T47D (cell line): ENCODE measurements around the gene C1orf21.

Source experiments
- DNase-seq, 2 experiments: peaks; one replicate each; pipeline versions ENCODE4 v3.0.0 to v3.0.0-alpha.2; 2011 to 2012; ENCODE audit warnings: low read depth in 1 of 2, low spot score in 1 of 2
- JUND ChIP-seq: IDR thresholded peaks from 2 replicates; pipeline ENCODE4 v1.6.1; 2012; ENCODE audit warnings: low read depth
- in situ Hi-C: cut with HindIII; loops from 2 replicates; pipeline ENCODE4 v1.10.0; 2016; ENCODE audit warnings: low sequenced_read_pairs, low pct_unique_long_range_greater_than_20kb

The C1orf21 gene

DNA sequence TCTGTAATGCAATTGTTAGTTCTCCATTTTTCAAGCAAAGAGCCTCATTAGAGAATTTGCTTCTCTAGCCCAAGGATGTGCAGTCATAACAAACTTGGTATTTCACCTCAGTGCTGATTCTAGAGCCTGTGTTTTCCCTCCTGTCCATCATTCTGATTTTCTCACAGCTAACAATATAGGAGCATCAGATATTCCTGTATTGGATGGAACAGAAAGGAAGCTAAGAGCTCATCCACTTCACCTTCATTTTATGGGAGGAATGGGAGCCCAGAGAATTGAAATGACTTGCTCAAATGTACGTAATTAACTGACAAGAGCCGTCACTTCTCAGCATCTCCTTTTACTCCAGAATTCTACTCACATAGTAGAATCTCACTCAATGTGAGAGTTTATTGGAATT, 271.2 kb downstream of the C1orf21 start:
- TF ChIP-seq JUND = no peak
- in situ Hi-C loops = no loop called here
- DNase-seq = no peak

DNA sequence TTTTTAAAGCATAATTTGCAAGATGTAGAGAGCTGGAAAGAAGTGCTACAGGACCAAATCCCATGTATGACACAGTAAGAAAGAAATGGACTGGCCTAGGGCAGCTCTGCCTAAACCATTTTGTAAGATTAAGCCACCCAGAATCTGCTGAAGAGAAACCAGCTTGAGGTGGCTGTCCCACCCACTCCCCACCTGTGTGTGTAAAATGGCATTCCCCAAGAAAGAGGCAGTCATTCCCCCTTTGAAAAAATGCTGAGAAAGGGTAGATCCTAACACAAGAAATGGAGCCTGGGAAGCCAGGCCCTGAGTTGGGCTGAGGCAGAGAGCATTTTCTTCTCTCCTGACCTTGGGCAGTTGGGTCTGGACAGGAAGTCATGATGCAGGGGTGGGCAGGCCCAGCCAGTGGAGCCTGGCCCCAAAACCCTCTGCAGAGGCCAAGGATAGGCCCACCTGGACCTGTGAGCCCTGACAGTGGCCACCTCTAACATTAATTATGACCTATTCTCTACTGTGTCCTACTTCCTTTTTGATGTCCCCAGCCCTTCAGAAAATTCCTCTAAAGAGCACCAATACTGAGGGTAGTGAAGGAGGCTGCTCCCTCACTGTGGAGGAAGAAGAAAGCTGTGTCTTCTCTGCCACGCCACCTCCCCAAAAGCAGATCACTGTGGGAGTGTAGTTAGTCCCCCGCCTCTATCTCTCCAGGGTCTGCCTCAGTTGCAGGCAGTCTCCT, 273.8 kb downstream of the C1orf21 start:
- DNase-seq = no peak
- in situ Hi-C loops = no loop called here
- TF ChIP-seq JUND = no peak

- DNase-seq = no peak
- in situ Hi-C loops = no loop called here
- no peak for TF ChIP-seq JUND
Observed at GRCh38 chr1:184661801-184662200, 275.0 kb downstream of the C1orf21 start.

GRCh38 chr1:184664042-184664660, 277.3 kb downstream of the C1orf21 start:
- DNase-seq = peak; percentile 75 to 78
- in situ Hi-C loops = no loop called here
- TF ChIP-seq JUND = no peak

DNA sequence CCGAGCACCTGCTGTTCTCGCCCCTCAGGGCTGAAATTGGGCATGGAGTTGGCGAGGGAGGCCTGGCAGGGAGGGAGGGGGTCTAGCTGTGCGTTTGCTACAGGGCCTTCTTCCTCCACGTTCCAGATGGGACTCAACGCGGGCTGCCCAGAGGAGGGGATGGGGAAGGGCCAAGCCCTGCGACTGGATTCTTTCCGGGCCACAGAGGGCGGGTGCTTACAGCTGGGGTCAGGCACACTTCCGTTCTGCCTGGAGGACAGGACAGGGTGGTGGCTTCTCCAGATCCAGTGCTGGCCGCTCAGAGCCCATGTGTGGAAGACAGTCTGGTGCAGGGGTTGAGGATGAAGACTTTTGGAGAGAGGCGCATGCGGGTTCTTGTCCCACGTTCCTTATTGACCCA, 277.8 kb downstream of the C1orf21 start:
- no peak for TF ChIP-seq JUND
- no peak for DNase-seq
- in situ Hi-C loops = no loop called here

DNA sequence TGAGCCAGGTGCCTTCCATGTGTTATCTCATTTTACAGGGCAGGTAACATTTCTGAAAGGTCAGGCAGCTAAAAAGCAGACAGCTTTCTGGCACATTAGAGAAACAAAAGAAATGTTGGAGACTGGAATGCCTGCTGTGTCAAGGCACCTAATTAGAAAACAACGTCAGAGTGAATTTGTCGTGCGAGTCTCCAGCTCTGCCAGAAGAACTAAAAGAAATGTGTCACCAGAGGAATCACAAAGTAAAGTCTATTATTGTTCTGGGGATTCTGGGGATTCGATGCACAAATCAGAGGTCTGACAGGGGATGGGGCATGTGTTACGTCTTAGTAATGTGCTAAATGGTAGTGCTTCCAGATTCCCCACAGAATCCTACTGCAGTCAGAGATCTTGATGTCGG, 278.5 kb downstream of the C1orf21 start:
- TF ChIP-seq JUND = no peak
- no peak for DNase-seq
- in situ Hi-C loops = no loop called here

DNA sequence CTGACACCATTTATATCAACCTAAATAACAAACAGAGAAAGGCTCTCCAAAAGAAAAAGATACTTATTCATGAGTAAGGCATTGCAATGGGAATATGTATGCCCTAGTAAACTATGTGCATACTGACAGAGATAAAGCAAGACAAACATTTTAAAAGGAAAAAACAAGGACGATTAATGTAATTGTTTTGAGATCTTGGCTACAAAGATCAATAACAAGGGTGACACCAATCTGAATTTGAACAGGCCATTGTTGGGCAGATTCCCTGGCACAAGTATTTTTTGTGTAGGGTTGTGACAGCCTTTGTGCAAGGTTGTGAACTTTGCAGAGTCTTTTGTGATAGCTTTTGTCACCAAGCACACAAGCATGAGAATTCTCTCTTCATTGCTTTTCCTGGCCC, 282.6 kb downstream of the C1orf21 start:
- in situ Hi-C loops = no loop called here
- TF ChIP-seq JUND = no peak
- DNase-seq = no peak

DNA sequence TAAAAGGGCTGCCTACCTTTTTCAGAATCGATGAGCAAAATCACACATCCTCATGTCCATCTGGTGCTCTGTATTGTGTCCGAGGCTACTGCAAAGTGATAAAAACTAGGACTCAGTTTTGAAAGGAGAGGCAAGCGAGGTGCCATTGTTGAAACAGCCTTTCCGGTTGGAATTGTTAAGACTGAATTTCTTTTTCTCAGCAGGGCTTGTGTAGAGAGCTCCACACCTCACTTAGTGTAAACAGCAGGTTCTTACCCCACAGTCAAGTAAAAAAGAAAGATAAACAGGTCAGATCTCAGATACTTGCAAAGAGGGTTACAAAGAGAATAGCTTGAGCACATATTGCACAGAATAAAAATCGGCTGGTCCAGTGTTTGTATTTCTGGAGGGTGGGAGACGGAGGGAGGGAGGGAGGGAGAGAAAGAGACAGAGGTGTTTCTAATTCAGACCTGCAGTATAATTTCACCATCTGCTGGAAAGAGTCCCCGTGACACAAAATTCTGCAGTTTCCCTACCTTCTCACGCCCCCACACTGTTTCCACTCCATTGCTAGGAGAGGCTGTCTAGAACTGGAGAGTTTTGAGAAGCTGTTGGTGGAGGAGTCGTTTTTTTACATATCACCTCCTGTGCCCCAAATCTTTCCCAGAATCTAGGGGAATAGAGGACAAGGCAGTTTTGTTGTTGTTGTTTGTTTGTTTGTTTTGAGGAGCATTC, 285.3 kb downstream of the C1orf21 start:
- in situ Hi-C loops = no loop called here
- TF ChIP-seq JUND = no peak
- no peak for DNase-seq

DNA sequence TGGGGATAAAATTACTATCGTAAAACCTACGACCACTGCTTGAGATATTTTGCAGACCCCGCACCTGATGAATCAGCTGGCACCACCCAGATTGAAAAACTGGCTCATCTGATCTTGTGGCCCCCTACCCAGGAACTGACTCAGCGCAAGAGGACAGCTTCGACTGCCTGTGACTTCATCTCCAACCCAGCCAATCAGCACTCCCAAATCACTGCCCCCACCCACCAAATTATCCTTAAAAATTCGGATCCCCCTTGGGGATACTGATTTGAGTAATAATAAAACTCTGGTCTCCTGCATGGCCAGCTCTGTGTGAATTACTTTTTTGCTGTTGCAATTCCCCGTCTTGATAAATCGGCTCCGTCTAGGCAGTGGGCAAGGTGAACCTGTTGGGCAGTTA, 286.5 kb downstream of the C1orf21 start:
- no peak for TF ChIP-seq JUND
- DNase-seq = no peak
- in situ Hi-C loops = no loop called here

DNA sequence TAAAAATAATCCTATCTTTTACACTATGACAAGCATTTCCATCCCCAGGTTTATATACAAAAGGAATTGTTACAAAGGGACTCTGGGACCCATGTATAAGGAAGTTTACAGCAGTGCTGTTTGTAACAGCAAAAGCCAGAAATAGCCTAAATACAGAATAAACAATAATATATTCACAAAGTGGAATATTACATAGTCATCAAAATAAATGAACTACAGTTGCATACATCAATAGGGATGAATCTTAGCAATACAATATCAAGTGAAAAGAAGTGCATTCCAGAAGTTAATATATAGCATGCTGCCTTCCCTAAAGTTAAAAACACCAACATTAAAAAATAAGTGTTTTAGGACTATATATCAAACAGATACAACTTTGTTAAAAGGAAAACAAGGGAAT, 290.5 kb downstream of the C1orf21 start:
- in situ Hi-C loops = no loop called here
- DNase-seq = no peak
- no peak for TF ChIP-seq JUND
